ENCODE data around the gene TMEM132D.

TMEM132D gene

DNA sequence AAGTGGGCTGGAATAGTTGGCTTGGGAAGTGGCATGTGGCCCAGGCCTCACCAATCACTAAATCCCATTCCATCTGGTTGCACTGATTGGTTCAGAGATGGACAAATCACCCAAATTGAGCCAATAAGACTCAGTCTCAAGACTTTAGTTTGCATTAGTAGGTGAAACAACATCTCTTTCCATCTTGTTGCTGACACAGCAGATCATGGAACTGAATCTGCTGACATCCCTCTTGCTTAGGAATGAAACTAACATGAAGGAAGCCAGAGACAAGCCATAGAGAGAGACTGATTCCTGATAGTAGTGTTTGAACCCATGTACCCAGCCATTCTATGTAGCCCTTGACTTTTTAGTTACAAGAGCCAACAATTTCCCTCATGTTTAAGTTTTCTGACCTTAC, 743.5 kb downstream of the TMEM132D start:
- DNase-seq (ENCODE audit: low spot score), result no peak
- TF ChIP-seq, protein P1, sequence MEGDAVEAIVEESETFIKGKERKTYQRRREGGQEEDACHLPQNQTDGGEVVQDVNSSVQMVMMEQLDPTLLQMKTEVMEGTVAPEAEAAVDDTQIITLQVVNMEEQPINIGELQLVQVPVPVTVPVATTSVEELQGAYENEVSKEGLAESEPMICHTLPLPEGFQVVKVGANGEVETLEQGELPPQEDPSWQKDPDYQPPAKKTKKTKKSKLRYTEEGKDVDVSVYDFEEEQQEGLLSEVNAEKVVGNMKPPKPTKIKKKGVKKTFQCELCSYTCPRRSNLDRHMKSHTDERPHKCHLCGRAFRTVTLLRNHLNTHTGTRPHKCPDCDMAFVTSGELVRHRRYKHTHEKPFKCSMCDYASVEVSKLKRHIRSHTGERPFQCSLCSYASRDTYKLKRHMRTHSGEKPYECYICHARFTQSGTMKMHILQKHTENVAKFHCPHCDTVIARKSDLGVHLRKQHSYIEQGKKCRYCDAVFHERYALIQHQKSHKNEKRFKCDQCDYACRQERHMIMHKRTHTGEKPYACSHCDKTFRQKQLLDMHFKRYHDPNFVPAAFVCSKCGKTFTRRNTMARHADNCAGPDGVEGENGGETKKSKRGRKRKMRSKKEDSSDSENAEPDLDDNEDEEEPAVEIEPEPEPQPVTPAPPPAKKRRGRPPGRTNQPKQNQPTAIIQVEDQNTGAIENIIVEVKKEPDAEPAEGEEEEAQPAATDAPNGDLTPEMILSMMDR (IDR thresholded peaks at IDR 0.05; ENCODE audit: extremely low read depth, missing control alignments), result no peak

- no peak for DNase-seq (ENCODE audit: low spot score)
- TF ChIP-seq, protein P1 (IDR thresholded peaks at IDR 0.05; ENCODE audit: extremely low read depth, missing control alignments), result no peak
Observed at GRCh38 chr12:129152351-129153104, 751.3 kb downstream of the TMEM132D start.

- no peak for DNase-seq (ENCODE audit: low spot score)
- TF ChIP-seq, protein P1 (IDR thresholded peaks at IDR 0.05; ENCODE audit: extremely low read depth, missing control alignments), result no peak
Observed at GRCh38 chr12:129150721-129151120, 753.1 kb downstream of the TMEM132D start.

DNA sequence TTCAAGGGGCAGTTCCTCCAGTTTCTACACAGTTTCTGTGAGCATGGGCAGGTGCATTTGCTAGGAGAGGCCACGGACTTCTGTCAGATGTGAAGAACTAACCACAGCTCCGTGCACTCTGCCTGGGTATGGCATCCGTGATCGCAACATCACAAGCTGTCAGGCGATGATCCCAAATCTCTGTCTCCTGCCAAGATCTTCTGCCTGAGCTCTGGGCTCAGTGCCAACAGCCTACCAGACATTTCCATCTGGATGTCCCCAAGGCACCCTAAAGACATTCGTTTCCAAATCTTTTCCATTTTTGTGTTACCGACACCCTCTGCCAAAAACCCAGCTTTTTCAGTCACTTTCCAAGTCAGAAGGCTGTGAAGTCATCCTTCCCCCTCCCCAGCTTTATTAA, 758.4 kb downstream of the TMEM132D start:
- DNase-seq (ENCODE audit: low spot score), result no peak
- TF ChIP-seq, protein P1 (IDR thresholded peaks at IDR 0.05; ENCODE audit: extremely low read depth, missing control alignments), result no peak

GRCh38 chr12:129138776-129139175, 765.0 kb downstream of the TMEM132D start:
- TF ChIP-seq, protein P1 (IDR thresholded peaks at IDR 0.05; ENCODE audit: extremely low read depth, missing control alignments), result no peak
- DNase-seq (ENCODE audit: low spot score), result no peak

- DNase-seq (ENCODE audit: low spot score), result no peak
- TF ChIP-seq, protein P1 (IDR thresholded peaks at IDR 0.05; ENCODE audit: extremely low read depth, missing control alignments), result no peak
Observed at GRCh38 chr12:129136694-129137325, 767.0 kb downstream of the TMEM132D start.

DNA sequence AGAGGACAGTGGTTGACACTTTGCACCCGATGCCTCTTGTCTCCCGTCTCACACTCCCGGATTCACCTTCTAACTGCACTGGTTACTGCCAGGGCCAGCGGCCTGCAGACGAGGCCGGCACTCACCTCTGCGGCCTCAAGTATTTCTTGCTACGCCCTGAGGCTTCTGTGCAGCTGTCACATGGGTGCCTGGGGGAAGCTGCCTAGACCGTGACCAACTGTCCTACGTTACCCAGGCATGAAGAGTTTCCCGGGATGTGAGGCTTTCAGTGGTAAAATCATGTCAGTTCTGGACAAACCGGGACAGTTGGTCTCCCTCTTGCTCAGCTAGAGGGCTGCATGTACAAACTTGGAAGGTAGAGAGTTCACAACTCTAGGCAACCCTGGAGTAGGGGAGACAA, 776.1 kb downstream of the TMEM132D start:
- TF ChIP-seq, protein P1 (IDR thresholded peaks at IDR 0.05; ENCODE audit: extremely low read depth, missing control alignments), result no peak
- DNase-seq (ENCODE audit: low spot score), result no peak

Measured in GM20000 (cell line).